GM18499 (cell line): ENCODE data around the gene TENM3.

Source experiments
- ATAC-seq: cut with Tn5 transposase; IDR thresholded peaks from one replicate; pipeline ENCODE4 v1.9.1; 2021; ENCODE audit warnings: moderate number of reproducible peaks; ENCODE audit not compliant: insufficient read depth, unreplicated experiment

TENM3 gene

DNA sequence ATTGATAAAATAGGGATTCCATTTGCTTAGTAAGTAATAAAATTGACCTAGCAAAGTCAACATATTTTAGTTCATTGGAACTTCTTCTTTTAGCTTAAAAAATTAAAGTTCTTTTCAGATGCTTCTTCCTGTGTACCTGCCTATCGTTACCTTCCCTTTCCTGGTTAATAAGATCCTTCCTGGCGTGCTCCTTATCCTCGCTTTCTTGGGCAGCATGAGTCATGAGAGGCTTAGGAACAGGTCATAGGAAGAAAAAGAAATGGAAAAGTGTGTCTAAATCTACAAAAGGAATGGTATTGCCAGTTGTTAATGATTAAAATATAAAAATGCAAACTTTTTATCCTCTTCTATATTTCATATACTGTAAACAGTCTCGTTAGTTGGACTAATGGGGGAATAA is 503.7 kb downstream of the TENM3 start:
- no peak for ATAC-seq

DNA sequence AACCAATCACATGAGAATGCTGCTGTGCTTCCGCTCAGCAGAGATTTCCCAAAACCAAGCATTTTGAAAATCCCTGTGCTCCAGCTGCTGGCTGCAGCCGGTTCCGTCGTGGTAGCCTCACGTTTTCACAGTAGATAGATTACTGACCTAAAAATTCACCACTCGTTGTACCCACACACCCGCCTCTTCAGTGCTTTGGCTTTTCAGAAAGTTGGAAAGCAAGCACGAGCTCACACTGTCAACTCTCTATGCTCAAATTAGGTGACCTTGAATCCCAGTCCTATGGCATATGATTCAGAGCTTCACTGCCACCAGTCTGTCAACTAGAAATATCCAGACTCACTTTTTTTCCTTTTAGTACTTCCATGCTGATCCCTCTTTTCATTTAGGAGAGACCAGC is 505.1 kb downstream of the TENM3 start:
- no peak for ATAC-seq

- ATAC-seq: no peak
These were observed 505.7 kb downstream of the TENM3 start for GRCh38 chr4:182748949-182749348.

- no peak for ATAC-seq
These were observed 506.5 kb downstream of the TENM3 start for GRCh38 chr4:182749667-182750167.

- no peak for ATAC-seq
These were observed 509.1 kb downstream of the TENM3 start for GRCh38 chr4:182752158-182752910.

DNA sequence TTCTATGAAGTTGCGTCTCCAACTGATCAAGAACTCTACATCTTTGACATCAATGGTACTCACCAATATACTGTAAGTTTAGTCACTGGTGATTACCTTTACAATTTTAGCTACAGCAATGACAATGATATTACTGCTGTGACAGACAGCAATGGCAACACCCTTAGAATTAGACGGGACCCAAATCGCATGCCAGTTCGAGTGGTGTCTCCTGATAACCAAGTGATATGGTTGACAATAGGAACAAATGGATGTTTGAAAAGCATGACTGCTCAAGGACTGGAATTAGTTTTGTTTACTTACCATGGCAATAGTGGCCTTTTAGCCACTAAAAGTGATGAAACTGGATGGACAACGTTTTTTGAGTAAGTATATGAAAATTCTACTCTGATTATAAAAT is 511.7 kb downstream of the TENM3 start:
- ATAC-seq: no peak

DNA sequence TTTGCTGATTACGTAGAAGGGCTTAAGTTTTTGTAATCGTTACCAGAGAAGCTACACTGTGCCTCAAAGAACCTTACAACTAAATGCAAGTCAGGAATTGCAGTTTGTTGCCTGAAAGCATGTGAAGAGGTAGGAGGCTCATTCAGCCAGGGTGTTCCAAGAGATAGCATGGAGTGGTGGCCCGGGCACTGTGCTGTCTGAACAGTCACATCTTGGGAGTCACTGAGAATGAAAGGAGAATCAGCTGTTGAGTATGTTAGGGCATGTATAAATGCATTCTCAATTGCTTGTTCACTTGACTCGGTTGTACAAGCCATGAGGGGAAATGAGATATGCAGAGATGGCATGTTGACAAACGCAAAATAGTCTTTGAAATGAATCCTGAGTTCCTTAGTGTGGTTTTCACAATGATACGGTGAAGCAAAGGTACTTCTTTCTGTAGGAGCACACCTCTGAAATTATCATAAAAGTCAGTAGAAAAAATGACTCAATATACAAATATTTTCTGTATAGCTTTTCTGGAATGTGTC is 513.0 kb downstream of the TENM3 start:
- ATAC-seq: no peak

DNA sequence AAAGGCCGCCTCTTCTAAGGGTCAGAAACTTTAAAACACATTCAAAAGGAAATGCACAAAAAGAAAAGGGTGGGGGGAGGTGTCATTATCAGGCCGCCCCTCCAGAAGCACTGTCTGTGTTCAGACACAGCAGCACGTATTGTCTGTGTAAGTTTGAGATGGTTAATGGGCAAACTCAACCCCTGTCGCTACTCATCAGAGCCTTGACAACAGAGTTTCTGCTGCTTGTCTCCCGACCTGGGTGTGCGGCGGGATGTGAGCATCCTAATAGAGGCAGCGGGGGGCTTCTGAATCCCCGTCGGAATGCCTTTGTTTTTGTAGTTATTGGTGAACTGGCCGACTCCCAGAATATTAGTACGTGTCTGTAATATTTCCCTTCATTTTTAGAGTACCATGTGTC is 515.1 kb downstream of the TENM3 start:
- ATAC-seq: no peak

GRCh38 chr4:182760551-182761043 is 517.4 kb downstream of the TENM3 start:
- no peak for ATAC-seq

DNA sequence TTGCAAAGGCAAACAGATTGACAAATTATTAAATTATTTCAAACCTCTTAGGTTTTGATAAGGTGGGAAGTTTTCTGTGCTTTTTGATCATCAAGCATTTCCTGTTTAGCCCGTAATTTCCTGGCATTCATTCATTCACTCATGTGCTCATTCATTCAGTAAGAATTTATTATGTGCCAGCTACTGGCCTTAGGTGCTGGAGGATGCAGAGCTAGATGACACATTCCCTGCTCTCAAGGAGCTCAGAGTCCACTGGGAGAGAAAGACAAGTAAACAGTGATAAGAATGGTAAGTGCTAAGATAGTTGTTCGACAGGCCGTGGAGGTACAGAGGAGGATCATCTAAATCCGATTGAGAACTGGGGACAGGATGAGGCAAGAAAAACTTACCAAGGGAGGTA is 520.9 kb downstream of the TENM3 start:
- no peak for ATAC-seq

- no peak for ATAC-seq
These were observed 521.4 kb downstream of the TENM3 start for GRCh38 chr4:182764642-182765041.

DNA sequence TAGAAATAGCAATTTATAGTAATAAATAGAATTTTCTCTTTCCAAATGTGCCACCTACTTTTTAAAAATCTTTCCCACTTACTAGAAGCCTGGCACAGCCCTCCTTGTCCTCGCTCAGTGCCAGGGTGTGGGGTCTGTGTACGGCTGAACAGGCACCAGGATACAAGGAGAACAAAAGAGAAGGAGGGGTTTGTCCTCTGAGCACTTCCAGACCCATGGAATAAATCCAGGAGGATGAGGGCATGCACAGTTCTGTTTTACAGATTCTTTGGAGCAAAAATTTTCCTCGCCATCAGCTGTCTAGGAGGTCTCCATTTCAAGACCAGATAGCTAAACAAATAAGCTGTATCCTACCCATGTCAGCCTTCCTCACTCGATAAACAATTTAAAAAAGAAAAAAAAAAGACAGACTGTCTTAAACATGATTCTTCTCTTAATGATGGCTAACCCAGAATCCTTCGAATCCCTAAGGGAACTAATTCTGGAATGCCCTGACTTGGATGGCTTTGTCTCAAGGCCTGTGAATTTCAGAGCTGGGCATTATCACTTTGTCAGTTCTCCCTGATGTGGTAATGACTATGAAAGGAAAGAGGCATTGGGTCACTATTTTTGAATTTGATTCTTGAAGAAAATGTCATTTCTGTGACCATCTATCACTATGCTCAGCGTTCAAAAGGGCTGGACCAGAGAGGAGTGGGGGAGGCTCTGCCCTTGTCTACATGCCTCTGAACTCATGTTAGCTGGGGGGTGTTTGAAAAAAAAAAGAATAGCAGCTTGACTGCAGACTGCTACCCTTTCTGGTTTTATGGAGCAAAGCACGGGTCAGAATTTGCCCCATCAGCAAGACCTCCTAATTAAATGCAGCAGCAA is 523.0 kb downstream of the TENM3 start:
- ATAC-seq: no peak

DNA sequence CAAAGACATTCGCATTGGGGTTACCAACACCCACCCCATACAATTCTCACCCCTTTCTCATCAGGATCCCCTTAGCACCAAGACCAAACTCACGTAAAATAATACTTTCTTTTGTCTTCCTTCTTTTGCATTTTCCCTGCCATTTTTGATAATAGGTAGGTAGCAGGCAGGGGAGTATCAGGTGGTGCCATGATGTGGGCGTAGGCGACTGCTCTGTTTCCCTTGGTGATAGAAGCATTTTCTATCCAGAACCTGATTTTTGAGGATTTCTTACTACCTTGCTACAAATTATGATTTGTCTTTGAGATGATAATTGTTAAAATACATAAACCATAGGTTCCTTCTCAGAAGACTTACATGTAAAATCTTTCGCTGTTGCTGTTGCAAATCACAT is 523.7 kb downstream of the TENM3 start:
- no peak for ATAC-seq

GRCh38 chr4:182768838-182769237 is 525.6 kb downstream of the TENM3 start:
- ATAC-seq: no peak

DNA sequence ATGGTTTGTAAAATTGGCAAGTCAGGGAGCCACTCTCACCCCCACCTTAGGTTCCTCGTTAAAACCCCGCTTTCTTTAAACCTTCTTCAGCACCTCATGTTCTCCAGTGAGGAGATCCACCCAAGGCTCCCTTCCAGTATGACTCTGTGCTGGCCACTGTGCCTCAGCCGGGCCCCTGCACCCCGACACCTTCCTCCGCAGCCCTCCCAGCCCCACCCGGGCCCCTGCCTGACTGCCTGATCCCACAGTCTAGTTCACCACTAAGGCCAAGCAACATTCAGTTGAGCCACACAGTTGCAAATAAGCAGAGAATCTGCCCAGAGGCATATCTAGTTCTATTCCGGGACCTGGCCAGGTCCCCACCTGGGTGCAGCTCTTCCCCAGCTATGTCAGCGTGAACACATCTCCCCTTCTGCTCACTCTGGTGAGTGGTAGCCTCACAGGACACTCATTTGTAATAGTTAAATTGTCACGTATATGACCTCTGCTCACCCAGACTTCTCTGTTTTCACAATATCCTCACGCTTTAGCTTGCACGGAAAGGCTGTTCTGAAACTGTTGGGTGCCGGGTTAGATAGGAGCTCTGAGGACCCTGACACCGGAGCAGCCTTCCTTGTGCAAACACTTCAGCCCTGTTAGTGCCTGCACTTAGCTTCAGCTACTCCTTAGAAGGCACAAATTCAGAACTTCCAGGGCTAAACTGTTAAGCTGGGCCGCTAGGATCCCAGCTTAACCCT is 527.2 kb downstream of the TENM3 start:
- no peak for ATAC-seq

- ATAC-seq: no peak
These were observed 527.9 kb downstream of the TENM3 start for GRCh38 chr4:182770996-182771514.

- no peak for ATAC-seq
These were observed 531.9 kb downstream of the TENM3 start for GRCh38 chr4:182775075-182775474.

GRCh38 chr4:182776376-182777105 is 533.3 kb downstream of the TENM3 start:
- ATAC-seq: no peak

DNA sequence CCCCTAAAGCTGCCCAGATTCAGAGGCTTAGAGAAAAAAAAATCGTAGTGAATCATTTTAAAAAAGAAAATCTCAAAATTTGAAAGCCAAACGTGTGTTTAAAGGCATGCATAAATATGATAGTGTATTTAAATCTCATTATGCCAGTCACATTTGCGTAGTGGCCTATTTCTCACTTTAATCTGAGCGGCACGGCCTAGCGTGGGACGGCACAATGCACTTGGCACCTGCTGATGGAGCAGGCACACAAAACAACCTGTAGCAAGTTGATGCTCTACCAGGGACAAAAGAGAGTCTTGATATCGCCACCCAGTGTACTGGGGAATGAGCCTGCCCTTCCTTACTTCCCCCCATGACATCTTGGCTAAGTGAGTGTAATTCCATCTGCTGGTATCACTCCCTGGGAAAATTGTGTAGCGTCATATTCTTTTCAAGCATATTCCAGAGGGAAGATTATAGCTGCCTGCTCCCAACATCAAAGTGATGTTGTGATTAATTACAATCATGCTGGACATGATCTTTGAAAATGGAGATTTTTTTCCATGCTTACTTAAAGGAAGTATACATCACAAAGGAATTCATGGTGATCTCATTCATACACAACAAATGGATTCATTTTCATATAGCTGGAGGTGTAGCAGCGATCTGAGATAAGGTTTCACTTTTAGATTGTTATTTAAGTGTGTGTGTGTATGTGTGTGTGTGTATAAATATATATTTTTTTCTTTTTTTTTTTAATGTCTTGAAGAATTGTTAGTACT is 535.2 kb downstream of the TENM3 start:
- no peak for ATAC-seq
